Endothelial cell of umbilical vein (primary cell): Measurements from ENCODE around the gene ATP8A2. TPM values are rescaled to one million over a fixed set of nuclear protein-coding genes. Genes with fewer than 3 reads are reported as not detected.

Experiments
- BruUV-seq: library from RNA; stranded (reverse); fragments of 400-500 nt; replicated peaks from 2 replicates; lab custom pipeline; 2021; lab: Mats Ljungman, UMichigan
- CTCF ChIA-PET: fragments of 300-600, 350-600 bp; sonication (Branson Sonifier 250); formaldehyde crosslinking; loops from one replicate; lab custom pipeline; 2021; ENCODE audit warnings: antibody characterized with exemption, inconsistent platforms; lab: Charles Lee
- POLR2A ChIA-PET: fragments of 300-600, 350-600 bp; sonication (Branson Sonifier 250); formaldehyde crosslinking; loops from one replicate; lab custom pipeline; 2021; ENCODE audit warnings: antibody characterized with exemption, inconsistent platforms; lab: Charles Lee
- DNase-seq: peaks from one replicate; pipeline ENCODE4 v3.0.0-alpha.2; 2011; ENCODE audit warnings: low read depth, low spot score
- FAIRE-seq: peaks from 2 replicates; lab custom pipeline; 2011; peaks lifted over from hg19 to GRCh38; lab: Jason Lieb, UNC
- H2AFZ ChIP-seq: 2 replicates; pipeline ENCODE4 v1.6.0; 2012; ENCODE audit warnings: low read depth, low read length, control low read depth, inconsistent platforms
- H3K27ac ChIP-seq: 2 replicates; pipeline ENCODE4 v1.5.1; 2011; ENCODE audit warnings: low read depth, mild to moderate bottlenecking, control low read depth, low read length, moderate library complexity; ENCODE audit not compliant: insufficient read depth
- H3K27me3 ChIP-seq, 2 experiments: 2 replicates each; pipeline versions ENCODE4 v1.6.0 to v1.6.1; 2011; ENCODE audit warnings: low read length in 2 of 2, mixed read lengths in 1 of 2; ENCODE audit not compliant: control insufficient read depth in 2 of 2, insufficient read depth in 2 of 2
- H3K36me3 ChIP-seq, 2 experiments: 2 replicates in 1 of 2; 3 replicates in 1 of 2; pipeline ENCODE4 v1.5.1; 2011; ENCODE audit warnings: low read length in 2 of 2, mild to moderate bottlenecking in 1 of 2, moderate library complexity in 1 of 2; ENCODE audit not compliant: control insufficient read depth in 2 of 2, insufficient read depth in 2 of 2; ENCODE audit errors: extremely low read depth in 1 of 2
- H3K4me1 ChIP-seq: 3 replicates; pipeline ENCODE4 v1.5.1; 2011; ENCODE audit warnings: mild to moderate bottlenecking, low read length; ENCODE audit not compliant: control insufficient read depth, insufficient read depth; ENCODE audit errors: extremely low read depth
- H3K4me2 ChIP-seq: 2 replicates; pipeline ENCODE4 v1.6.1; 2011; ENCODE audit warnings: low read length, control low read depth, mixed read lengths; ENCODE audit not compliant: insufficient read depth
- H3K4me3 ChIP-seq, 3 experiments: fragments of 200-600 bp in 1 of 3; sonication (generic), shearing (Covaris generic) in 1 of 3; replicated peaks in 1 of 3; 2 replicates each; pipeline ENCODE4 v1.5.1; 2011 to 2016; ENCODE audit warnings: control low read depth in 3 of 3, low read length in 3 of 3, mild to moderate bottlenecking in 2 of 3, inconsistent platforms in 1 of 3, low read depth in 1 of 3, moderate library complexity in 1 of 3; ENCODE audit not compliant: insufficient read depth in 1 of 3
- H3K79me2 ChIP-seq: 2 replicates; pipeline ENCODE4 v1.6.0; 2012; ENCODE audit warnings: low read length, inconsistent platforms; ENCODE audit not compliant: control insufficient read depth, insufficient read depth
- H3K9ac ChIP-seq: replicated peaks from 2 replicates; pipeline ENCODE3; 2011; ENCODE audit warnings: low read length, control low read depth; ENCODE audit not compliant: insufficient read depth; ENCODE audit errors: extremely low read depth
- H3K9me1 ChIP-seq: replicated peaks from 3 replicates; pipeline ENCODE4 v1.6.0; 2011; ENCODE audit warnings: mild to moderate bottlenecking, low read length; ENCODE audit not compliant: control insufficient read depth, insufficient read depth; ENCODE audit errors: extremely low read depth
- H3K9me3 ChIP-seq: replicated peaks from 2 replicates; pipeline ENCODE4 v1.5.1; 2012; ENCODE audit warnings: low read length, inconsistent platforms; ENCODE audit not compliant: control insufficient read depth, insufficient read depth
- H4K20me1 ChIP-seq: replicated peaks from 2 replicates; pipeline ENCODE3; 2011; ENCODE audit warnings: mild to moderate bottlenecking, low read length; ENCODE audit not compliant: control insufficient read depth, insufficient read depth; ENCODE audit errors: extremely low read depth
- CTCF ChIP-seq, 2 donors: IDR thresholded peaks; 1 replicate in 1 of 2; 2 replicates in 1 of 2; pipeline ENCODE4 v1.5.1; 2011; ENCODE audit warnings: low read length in 2 of 2, mild to moderate bottlenecking in 2 of 2, moderate library complexity in 2 of 2, control low read depth in 1 of 2, inconsistent platforms in 1 of 2, low read depth in 1 of 2; ENCODE audit not compliant: insufficient read depth in 1 of 2; ENCODE audit errors: extremely low read depth in 1 of 2
- EZH2 ChIP-seq: IDR thresholded peaks from 2 replicates; pipeline ENCODE4 v1.6.1; 2012; ENCODE audit warnings: borderline replicate concordance, low read depth, mild to moderate bottlenecking, moderate library complexity, low read length, inconsistent platforms; ENCODE audit not compliant: severe bottlenecking
- FOS ChIP-seq: IDR thresholded peaks from 2 replicates; pipeline ENCODE4 v1.6.1; 2011; ENCODE audit warnings: mild to moderate bottlenecking, low read length, moderate library complexity, borderline replicate concordance; ENCODE audit not compliant: insufficient read depth
- GATA2 ChIP-seq: IDR thresholded peaks from 2 replicates; pipeline ENCODE4 v1.7.0; 2011; ENCODE audit warnings: low read depth, mild to moderate bottlenecking, moderate library complexity, mixed read lengths, low read length; ENCODE audit not compliant: insufficient read length, insufficient read depth
- JUN ChIP-seq: IDR thresholded peaks from 2 replicates; pipeline ENCODE4 v1.6.1; 2011; ENCODE audit warnings: borderline replicate concordance, low read depth; ENCODE audit not compliant: insufficient read length, insufficient read depth
- MAX ChIP-seq: IDR thresholded peaks from 2 replicates; pipeline ENCODE4 v1.6.1; 2011; ENCODE audit not compliant: insufficient read depth, insufficient read length
- MYC ChIP-seq: IDR thresholded peaks from one replicate; pipeline ENCODE4 v1.6.1; 2011; ENCODE audit warnings: mild to moderate bottlenecking, low read depth, low read length
- POLR2A ChIP-seq: IDR thresholded peaks from 2 replicates; pipeline ENCODE4 v1.6.1; 2012; ENCODE audit warnings: low read depth, mild to moderate bottlenecking, control low read depth, low read length
- POLR2AphosphoS5 ChIP-seq: IDR thresholded peaks from 2 replicates; pipeline ENCODE4 v1.6.1; 2012; ENCODE audit warnings: low read depth, mild to moderate bottlenecking, control low read depth, low read length, moderate library complexity; ENCODE audit not compliant: insufficient read depth
- dilution Hi-C: fragments of 300-500 bp; cut with MboI; formaldehyde crosslinking; loops from one replicate; pipeline ENCODE4 v1.15.0; 2019; ENCODE audit warnings: low sequenced_read_pairs; ENCODE audit not compliant: extremely low pct_ligation_motif_present
- intact Hi-C: fragments of 100-400 bp; cut with micrococcal nuclease; formaldehyde crosslinking; loops from one replicate; pipeline ENCODE4 v1.10.0; 2022
- polyA plus RNA-seq, 4 experiments: library from polyadenylated mRNA; depleted of rRNA in 3 of 4; stranded (reverse) in 3 of 4; unstranded in 1 of 4; fragments of >200 nt; gene quantifications; 2 replicates each; pipeline versions ENCODE4 v1.2.1 to v1.2.3, GENCODE V29; 2011 to 2012; ENCODE audit warnings: missing spikeins in 1 of 4
- total RNA-seq: library from RNA; stranded (reverse); gene quantifications from 2 replicates; pipeline ENCODE4 v1.2.3, GENCODE V29; 2021

Gene ATP8A2
- total and polyA plus RNA-seq, 2 donors (not counting 3 experiments of a cell fraction or from before 2014, with no cell fraction given): 0.11 to 0.49 TPM

- intact Hi-C loops (no loop called here), dilution Hi-C loops (no loop called here)
- ChIA-PET CTCF (no interaction called here), POLR2A (no interaction called here)
- Histone ChIP-seq H3K9me3 (no peaks in the 10 kb centered on the region), H3K4me1 (peaks cover 8% of the 10 kb centered on the region), H2AFZ (no peak overlapping the region), H3K36me3 (no peaks in the 10 kb centered on the region), H3K27ac (no peak overlapping the region), H3K27me3 (peaks cover 0 to 4% of the 10 kb centered on the region in 2 experiments), H3K9ac (no peak overlapping the region), H3K9me1 (no peaks in the 10 kb centered on the region), H3K4me3 (no peak overlapping the region), H3K4me2 (no peak overlapping the region), H4K20me1 (no peaks in the 10 kb centered on the region), H3K79me2 (no peaks in the 10 kb centered on the region)
- BruUV-seq: no TSS peak
- no peak for TF ChIP-seq JUN
- FAIRE-seq: no peak
- DNase-seq: no peak
These were observed 527.2 kb downstream of the ATP8A2 start for GRCh38 chr13:25898991-25899390.

GRCh38 chr13:25899464-25899863, 527.7 kb downstream of the ATP8A2 start:
- H3K79me2 ChIP-seq: no peaks in the 10 kb centered on the region
- intact Hi-C loops: no loop called here
- no peak for TF ChIP-seq MAX
- TF ChIP-seq POLR2AphosphoS5: no peak
- TF ChIP-seq EZH2: no peak
- TF ChIP-seq GATA2: no peak
- no peak for TF ChIP-seq POLR2A
- TF ChIP-seq MYC: no peak
- TF ChIP-seq JUN: no peak
- TF ChIP-seq FOS: no peak
- TF ChIP-seq CTCF (IDR thresholded peaks at IDR 0.05; ENCODE audit: extremely low read depth in 1 of 2, insufficient read depth in 1 of 2, low read depth in 1 of 2, low read length in 2 of 2): no peak
- H3K4me3 ChIP-seq: no peak overlapping the region
- BruUV-seq: no TSS peak
- no peak overlapping the region for H2AFZ ChIP-seq
- dilution Hi-C loops: no loop called here
- H3K9me3 ChIP-seq: no peaks in the 10 kb centered on the region
- ChIA-PET CTCF (no interaction called here), POLR2A (no interaction called here)
- H3K4me2 ChIP-seq: no peak overlapping the region
- DNase-seq (no peak), FAIRE-seq (no peak)
- no peaks in the 10 kb centered on the region for H3K9me1 ChIP-seq
- H3K27me3 ChIP-seq: peaks cover 0 to 5% of the 10 kb centered on the region in 2 experiments
- no peaks in the 10 kb centered on the region for H4K20me1 ChIP-seq
- no peak overlapping the region for H3K9ac ChIP-seq
- H3K27ac ChIP-seq: no peak overlapping the region
- H3K36me3 ChIP-seq: no peaks in the 10 kb centered on the region
- peaks cover 8% of the 10 kb centered on the region for H3K4me1 ChIP-seq
